ENCODE measurements around the gene TRANK1. TPM values are rescaled to one million over a fixed set of nuclear protein-coding genes. Genes with fewer than 3 reads are reported as not detected.

TRANK1 gene
- total RNA-seq, 1 donor from 2014 or later = 38.5 TPM

DNA sequence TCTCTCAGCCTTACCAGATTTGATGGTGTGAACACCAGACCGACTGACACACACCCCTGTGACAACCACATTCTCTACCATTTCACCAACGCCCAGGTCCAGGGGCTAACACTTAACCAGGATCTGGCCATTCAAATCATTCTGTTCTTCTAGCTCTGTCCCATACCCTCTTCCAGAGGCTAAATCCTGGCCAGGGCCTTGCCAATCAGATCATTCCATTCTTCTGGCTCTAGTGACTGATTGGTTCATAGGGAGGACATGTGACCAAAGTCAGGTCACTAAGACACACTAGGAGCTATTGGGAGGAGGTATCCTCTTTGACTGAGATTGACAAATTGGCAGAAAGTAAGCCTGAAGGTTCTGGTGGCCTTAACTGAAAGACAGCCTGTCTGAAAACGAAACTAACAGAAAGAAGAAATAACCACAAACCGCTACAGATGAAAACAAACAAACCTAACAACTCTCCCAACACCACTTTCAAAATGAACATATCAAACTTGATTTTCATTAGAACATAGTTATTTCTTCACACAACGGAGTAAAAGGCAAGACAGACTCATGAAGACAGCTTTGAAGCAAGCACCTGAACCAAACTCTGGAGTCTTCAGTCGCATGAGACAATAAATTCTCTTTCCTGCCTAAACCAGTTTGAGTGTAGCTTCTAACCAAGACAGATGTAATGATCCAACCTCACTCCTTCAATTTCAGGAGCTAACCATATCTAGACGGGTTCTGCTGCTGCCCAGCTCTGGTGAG, 68.5 kb downstream of the TRANK1 start:
- DNase-seq (no peak), ATAC-seq (peak; percentile 74)
- intact Hi-C loops (cut with DNase I) = no loop called here
- peaks cover under 1% of the 10 kb centered on the region for H3K36me3 ChIP-seq
- no peak overlapping the region for H3K4me3 ChIP-seq
- no peaks in the 10 kb centered on the region for H3K4me1 ChIP-seq
- H3K27me3 ChIP-seq = no peaks in the 10 kb centered on the region
- no peaks in the 10 kb centered on the region for H3K9me3 ChIP-seq
- TF ChIP-seq, protein P1, sequence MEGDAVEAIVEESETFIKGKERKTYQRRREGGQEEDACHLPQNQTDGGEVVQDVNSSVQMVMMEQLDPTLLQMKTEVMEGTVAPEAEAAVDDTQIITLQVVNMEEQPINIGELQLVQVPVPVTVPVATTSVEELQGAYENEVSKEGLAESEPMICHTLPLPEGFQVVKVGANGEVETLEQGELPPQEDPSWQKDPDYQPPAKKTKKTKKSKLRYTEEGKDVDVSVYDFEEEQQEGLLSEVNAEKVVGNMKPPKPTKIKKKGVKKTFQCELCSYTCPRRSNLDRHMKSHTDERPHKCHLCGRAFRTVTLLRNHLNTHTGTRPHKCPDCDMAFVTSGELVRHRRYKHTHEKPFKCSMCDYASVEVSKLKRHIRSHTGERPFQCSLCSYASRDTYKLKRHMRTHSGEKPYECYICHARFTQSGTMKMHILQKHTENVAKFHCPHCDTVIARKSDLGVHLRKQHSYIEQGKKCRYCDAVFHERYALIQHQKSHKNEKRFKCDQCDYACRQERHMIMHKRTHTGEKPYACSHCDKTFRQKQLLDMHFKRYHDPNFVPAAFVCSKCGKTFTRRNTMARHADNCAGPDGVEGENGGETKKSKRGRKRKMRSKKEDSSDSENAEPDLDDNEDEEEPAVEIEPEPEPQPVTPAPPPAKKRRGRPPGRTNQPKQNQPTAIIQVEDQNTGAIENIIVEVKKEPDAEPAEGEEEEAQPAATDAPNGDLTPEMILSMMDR (IDR thresholded peaks at IDR 0.05) = no peak
- H3K27ac ChIP-seq = peak overlapping the region; percentile 53

DNA sequence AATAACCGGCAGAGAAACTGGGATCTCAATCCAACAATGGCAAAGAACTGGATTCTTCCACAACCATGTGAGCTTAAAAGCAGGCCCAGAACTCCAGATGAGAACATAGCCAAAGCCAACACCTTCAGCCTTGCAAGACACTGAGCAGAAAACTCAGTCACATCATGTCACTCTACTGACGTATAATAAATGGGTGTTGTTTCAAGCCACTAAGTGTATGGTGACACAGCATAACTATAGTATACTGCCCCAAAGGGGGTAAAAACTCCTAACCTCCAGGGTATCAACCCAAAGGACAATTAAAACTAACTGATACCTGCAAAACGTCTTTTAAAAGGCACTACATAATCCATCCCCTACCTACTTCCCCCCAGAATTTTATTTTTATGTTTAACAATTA, 69.5 kb downstream of the TRANK1 start:
- Histone ChIP-seq H3K4me3 (no peak overlapping the region), H3K9me3 (no peaks in the 10 kb centered on the region), H3K27ac (no peak overlapping the region), H3K36me3 (no peaks in the 10 kb centered on the region), H3K4me1 (no peaks in the 10 kb centered on the region), H3K27me3 (no peaks in the 10 kb centered on the region)
- no peak for DNase-seq
- intact Hi-C loops (cut with DNase I) = no loop called here
- no peak for ATAC-seq
- TF ChIP-seq, protein P1 (IDR thresholded peaks at IDR 0.05) = no peak

DNA sequence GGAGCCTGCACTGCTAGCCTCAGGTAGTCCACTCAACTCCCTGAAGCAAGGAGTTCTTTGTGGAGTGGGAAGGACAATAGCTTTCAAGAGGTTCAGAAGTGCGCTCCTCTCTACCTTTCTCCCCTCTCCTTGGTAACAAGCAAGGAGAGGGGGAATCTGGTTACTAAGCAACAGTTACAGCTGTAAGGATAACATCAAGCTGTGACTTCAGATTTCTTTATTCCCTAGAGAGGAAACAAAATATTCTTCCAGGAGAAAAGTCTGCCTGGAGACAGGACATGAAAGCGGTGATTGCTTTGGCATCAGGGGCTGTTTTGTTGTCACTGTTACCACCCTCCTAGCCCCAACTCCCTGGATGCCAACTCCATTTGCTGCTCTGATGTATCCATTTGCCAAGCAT, 70.4 kb downstream of the TRANK1 start:
- H3K27ac ChIP-seq = no peak overlapping the region
- H3K27me3 ChIP-seq = no peaks in the 10 kb centered on the region
- peaks cover 2% of the 10 kb centered on the region for H3K36me3 ChIP-seq
- intact Hi-C loops (cut with DNase I) = no loop called here
- H3K9me3 ChIP-seq = no peaks in the 10 kb centered on the region
- DNase-seq = no peak
- H3K4me3 ChIP-seq = no peak overlapping the region
- no peak for ATAC-seq
- TF ChIP-seq, protein P1 (IDR thresholded peaks at IDR 0.05) = no peak
- no peaks in the 10 kb centered on the region for H3K4me1 ChIP-seq

DNA sequence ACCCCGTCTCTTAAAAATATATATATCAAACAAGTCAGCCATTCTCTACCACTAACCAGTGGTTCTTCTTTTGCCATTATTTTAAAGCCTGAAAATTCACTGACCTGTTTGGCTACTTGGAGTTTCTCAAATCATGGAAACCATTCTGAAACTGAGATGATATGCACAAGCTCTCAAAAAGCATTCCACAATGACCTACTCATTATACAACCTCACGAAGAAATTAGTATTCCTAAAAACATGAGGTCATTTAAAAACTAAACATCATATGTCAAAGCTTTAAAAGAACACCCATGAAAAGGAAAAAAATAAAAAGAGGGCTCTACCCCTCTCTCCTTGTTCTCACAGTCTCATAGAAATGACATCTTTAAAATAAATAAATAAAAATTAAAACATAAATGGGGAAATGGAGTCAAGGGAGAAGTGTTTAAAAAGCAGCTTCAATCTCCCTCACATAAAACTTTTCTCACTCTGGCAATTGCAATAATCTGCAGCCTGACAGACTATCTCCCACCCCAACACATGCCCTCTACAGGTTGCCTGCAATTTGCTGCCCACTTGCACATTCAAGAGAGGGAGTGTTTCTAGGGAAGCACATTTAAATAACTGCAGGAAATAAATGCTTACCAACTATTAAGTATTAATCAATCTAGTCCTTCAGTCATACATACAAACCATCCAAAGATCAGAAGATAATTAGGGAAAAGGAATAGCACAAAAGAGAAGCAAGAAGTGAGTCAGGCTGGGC, 73.3 kb downstream of the TRANK1 start:
- ATAC-seq = no peak
- TF ChIP-seq, protein P1 (IDR thresholded peaks at IDR 0.05) = no peak
- H3K4me3 ChIP-seq = no peak overlapping the region

DNA sequence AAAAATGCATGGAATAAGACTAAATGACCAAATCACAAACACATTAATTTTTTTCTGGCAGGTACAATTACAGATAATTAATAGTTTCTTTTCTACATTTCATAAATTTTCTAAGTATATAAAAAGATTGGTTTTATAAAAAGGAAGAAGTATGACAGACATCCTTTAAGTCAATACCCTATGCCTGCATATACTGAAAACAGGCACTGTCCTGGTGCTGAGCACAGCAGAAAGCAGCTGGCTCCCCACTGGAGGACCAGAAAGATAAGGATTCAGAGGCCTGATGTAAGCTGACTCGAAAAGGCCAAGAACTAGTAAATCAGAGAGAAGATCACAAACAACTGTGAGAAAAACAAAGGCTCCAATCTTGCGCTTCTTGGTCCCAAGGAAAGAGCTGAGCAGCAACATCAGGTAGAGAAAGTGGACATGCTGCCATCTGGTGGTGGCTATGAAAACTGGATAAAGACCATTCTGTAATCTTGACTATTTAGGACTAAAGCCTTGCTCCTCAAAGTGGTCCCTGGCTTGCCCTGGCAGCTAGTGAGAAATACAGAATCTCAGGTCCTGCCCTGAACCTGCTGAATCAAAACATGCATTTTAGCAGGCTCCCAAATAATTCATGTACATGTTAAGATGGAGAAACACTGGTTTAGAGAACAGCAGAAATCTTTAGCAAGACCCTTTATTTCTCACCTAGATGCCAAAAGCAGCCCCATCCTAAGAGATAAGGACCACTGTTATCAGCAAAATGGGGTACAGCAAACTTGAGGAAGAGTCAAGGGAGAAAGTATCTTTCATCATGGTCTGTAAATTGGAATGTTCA, 76.0 kb downstream of the TRANK1 start:
- ATAC-seq (peak; percentile 89), DNase-seq (no peak)
- no peak overlapping the region for H3K27ac ChIP-seq
- TF ChIP-seq, protein P1 (IDR thresholded peaks at IDR 0.05) = peak; percentile 80
- no peaks in the 10 kb centered on the region for H3K9me3 ChIP-seq
- no peak overlapping the region for H3K4me3 ChIP-seq
- intact Hi-C loops (cut with DNase I) = no loop called here
- H3K27me3 ChIP-seq = no peaks in the 10 kb centered on the region
- peaks cover 14% of the 10 kb centered on the region for H3K36me3 ChIP-seq
- H3K4me1 ChIP-seq = no peaks in the 10 kb centered on the region

More for the DNA sequence above, 73.3 kb downstream of the TRANK1 start:
- intact Hi-C loops (cut with DNase I) = no loop called here
- Histone ChIP-seq H3K27ac (no peak overlapping the region), H3K4me1 (no peaks in the 10 kb centered on the region), H3K9me3 (no peaks in the 10 kb centered on the region), H3K36me3 (peaks cover 11% of the 10 kb centered on the region), H3K27me3 (no peaks in the 10 kb centered on the region)
- DNase-seq = no peak
